Limb (tissue), 2 donors: ENCODE measurements around the gene PRM1.
"Not testable (repeated sequence)": the region's sequence is repeated elsewhere in the genome, so short reads cannot be mapped to it uniquely, and the experiment has no call there.

ENCODE experiments used
- DNase-seq, 2 donors: peaks; one replicate each; pipeline ENCODE4 v3.0.0-alpha.2; 2016; ENCODE audit errors: extremely low spot score in 2 of 2

Gene PRM1

GRCh38 chr16:11314309-11314894 lies 33.3 kb upstream of the PRM1 start:
- no peak for DNase-seq

- no peak for DNase-seq
Observed at GRCh38 chr16:11313493-11314308, 32.6 kb upstream of the PRM1 start.

DNA sequence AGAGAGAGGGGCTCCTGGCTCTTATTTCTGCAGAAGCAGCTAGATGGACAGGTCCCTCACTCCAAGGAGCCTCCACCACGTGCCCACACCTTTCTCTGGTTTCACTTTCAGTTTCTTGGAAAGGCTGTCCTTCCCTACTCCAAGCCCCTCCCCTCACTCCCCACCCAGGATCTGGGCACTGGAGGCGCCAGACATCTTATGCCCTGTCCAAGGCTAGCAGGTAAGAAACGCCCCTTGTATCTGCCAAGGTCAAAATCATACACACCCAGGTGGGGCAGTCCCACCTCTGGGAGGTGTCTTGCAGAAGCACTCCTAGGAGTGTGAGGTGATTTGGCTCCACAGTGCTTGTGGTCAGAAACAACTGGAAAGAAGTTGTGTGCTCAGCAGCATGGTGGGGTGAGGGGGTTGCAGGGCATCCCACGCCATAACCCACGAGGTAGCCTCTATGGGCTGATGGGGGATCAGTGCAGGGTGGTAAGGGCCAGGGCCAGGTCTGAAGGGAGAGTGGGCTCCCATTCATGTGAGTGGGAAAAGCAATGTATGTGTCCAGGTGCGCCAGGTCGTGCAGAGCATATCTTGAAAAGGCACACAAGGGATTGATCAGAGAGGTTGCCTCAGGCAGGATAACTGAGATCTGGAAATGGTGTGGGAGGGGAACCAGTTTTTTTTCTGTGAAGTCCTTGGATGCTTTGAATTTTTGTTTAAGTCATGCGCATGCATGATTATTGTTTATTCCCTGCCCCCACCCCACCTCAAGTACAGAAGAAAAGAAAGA lies 31.8 kb upstream of the PRM1 start:
- no peak for DNase-seq

GRCh38 chr16:11310997-11311561 lies 29.9 kb upstream of the PRM1 start:
- DNase-seq, result no peak

- no peak for DNase-seq
Observed at GRCh38 chr16:11310634-11310977, 29.5 kb upstream of the PRM1 start.

DNA sequence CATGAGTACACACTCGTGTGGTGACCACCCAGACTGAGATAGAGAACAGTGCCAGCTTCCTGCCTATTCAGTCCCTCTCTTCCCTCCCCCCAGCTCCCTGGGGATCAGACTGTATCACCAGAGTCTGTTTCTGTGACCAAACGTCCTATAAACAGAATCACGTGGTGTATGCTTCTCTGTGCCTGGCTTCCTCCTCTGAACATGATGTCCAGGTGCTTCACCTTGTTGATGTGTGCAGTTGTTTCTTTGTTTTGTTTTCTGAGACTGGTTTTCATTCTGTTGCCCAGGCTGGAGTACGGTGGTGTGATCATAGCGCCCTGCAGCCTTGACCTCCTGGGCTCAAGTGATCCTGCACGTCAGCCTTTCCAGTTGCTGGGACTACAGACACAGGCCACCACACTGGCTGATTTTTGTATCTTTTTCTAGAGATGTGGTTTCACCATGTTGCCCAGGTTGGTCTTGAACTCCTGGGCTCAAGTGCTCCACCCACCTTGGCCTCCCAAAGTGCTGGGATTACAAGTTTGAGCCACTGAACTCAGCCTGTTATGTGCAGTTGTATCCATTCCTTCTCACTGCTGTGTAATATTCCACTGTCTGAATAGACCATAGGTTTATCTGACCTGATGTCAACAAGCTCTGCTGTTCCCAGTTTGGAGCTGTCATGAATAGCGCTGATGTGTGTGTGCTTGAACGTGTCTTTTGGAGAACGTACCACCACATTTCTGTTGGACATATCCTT lies 28.9 kb upstream of the PRM1 start:
- no peak for DNase-seq

GRCh38 chr16:11308493-11309283 lies 27.6 kb upstream of the PRM1 start:
- DNase-seq, result no peak

DNA sequence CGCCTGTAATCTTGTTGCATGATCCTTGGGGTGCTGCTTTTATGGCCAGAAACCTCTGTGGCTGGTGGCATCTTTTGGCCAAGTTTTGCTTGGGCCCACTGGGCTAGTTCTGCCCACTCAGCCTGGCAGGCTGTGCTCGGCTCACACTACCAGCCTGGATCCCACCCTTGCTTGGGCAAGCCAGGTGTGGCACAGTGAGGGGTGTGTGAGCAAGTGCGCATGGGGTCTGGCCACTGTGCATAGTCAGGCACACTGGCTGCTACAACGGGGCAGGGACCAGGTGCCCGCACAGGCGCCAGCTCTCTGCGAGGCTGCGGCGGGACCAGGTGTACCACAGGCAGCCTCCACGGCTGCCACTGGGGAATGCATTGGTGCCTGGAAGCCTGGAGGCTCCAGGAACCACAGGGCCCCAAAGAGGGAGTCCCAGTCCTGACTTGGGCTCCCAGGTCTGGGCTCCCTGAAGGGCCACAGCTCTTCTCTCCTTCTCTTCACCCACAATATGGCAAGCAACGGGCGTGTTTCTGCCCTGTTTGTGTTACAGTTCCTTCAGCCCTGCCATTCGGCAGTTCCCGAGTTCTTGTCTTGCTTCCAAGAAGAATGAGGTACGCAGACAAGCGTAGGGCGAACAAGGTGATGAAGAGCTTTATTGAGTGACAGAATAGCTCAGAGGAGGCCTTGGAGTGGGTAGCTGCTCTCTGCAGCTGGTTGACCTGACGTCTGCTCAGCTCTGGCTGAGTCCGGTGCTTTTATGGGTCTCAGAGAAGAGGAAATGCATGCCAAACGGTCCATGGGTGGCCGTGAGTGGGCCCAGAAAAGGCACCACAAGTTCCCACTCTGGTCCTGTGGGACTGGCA lies 26.7 kb upstream of the PRM1 start:
- no peak for DNase-seq

DNA sequence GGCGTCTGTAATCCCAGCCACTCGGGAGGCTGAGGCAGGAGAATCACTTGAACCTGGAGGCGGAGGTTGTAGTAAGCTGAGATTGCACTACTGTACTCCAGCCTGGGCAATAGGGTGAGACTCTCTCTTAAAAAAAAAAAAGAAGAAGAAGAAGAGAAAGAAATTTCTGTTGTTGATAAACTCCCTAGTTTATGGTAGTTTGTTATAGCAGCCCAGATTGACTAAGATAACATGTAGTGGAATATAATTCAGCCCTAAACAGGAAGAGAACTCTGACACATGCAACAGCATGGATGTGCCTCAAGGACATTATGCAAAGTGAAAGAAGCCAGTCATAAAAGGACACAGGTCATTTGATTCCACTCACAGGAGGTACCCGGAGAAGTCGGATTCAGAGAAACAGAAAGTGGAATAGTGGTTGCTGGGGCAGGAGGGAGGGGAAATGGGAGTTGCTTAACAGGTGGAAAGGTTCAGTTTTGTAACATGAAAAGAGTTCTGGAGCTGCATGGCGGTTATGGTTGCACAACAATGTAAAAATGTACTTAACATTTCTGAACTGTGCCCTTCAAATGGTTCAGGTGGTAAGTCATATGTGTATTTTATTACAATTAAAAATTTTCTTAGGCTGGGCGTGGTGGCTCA lies 26.0 kb upstream of the PRM1 start:
- no peak for DNase-seq

- DNase-seq, result no peak
Observed at GRCh38 chr16:11306381-11306780, 25.3 kb upstream of the PRM1 start.

- DNase-seq, result no peak
Observed at GRCh38 chr16:11303405-11304138, 22.4 kb upstream of the PRM1 start.

- no peak for DNase-seq
Observed at GRCh38 chr16:11302977-11303376, 21.8 kb upstream of the PRM1 start.

- DNase-seq, result no peak
Observed at GRCh38 chr16:11301645-11302501, 20.7 kb upstream of the PRM1 start.

- no peak for DNase-seq
Observed at GRCh38 chr16:11300560-11300892, 19.4 kb upstream of the PRM1 start.

DNA sequence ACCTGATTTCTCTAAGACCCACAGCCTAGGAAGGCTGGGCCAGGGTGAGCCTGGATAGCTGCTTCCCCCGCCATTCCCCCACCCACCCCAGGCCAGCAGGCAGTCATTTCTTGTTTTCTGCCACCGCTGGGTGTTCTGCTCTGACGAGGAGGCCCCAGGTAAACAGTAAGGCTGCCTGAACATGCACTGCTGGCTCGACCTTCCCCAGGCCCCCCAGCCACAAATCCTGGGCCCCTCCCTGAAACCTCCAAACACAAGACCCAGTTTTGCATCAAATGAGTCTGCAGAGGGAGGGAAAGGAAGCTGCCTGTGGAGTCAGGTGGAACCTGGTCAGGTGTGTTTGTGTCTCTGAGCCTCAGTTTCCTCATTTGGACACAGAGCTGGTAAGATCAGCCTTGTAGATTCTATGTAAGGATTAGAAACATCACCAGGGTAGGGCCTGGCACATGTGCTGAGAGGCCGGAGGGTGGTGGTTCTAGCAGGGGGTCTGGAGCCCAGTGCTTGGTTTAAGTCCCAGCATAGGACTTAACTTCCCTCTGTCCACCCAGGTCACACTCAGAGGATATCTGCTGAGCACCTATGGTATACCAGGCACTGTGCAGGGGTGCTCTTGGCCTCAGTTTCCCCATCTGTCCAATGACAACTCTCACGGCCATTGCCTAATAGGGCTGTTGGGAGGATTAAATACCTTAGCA lies 18.9 kb upstream of the PRM1 start:
- DNase-seq, result no peak

GRCh38 chr16:11298950-11299547 lies 17.9 kb upstream of the PRM1 start:
- not testable (repeated sequence) for DNase-seq
